HTERT RPE-1 (cell line): ENCODE measurements around the gene INPP4B.

Source experiments
- in situ Hi-C: fragments of 300-500 bp; cut with MboI; formaldehyde crosslinking; loops from 4 replicates; pipeline ENCODE4 v1.14.3; 2020; ENCODE audit warnings: low sequenced_read_pairs

Gene INPP4B

DNA sequence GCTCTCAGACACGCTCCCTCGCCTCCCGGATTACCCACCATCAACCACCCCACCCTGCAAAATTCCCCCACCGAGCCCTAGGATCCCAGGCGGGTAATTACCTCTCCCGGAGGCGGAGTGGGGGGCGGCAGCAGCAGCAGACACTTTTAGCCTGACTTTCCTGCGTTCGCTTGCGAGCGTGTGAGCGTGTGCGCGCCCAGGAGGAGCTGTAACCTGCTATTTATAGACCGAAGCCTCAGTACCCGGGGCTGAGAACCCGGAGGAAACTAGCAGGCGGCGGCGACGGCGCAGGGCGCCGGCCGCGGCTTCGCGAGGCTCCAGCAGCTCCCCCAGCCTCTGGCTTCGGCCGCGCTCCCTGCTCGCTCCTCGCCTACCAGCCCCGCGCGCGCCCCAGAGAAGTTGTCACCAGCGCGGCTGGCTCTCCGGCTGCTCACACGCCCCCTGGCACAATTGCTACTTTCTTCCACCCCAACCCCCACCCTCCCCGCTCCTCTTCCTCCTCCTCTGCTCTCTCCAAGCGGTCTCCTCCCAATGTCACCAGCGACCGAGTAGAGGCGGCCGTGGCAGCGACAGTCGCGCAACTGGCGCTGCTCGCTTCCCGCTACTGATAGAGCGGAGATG is at the start of gene INPP4B:
INPP4B (minus strand) TSS at position 194 of the 621 bp plus-strand sequence.
- in situ Hi-C loops: no loop called here

DNA sequence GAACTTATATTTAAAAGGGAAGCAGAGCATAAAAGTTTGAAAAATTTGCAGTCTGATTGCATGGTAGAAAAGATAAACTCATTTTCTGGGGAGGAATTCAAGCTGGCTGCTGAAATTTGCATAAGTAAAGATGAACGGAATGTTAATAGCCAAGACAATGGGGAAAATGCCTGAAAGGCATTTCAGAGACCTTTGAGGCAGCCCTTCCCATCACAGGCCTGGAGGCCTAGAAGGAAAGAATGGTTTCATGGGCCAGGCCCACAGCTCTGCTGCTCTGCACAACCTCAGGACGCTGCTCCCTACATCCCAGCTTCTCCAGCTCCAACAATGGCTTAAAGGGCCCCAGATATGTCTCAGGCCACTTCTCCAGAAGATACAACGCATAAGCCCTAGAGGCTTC is 46.9 kb upstream of the INPP4B start:
- in situ Hi-C loops: no loop called here

DNA sequence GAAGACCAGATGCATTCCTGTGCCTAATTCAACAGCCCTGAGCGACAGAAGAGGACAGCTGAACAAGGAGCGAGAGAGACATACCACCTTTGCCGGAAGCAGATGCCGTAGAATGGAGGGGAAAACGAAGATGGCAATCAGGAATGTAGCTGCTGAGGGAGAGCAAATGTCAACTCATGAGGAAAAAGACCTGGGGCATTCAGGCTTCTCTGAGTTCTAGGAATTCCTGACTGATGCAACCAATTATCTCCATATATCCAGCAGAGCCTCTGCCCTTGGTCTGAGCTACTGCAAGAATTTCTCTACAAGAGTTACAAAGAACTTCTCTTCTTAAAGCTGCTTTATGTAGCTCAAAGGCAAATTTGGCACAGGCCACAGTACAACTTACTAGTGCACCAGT is 40.5 kb upstream of the INPP4B start:
- in situ Hi-C loops: no loop called here

DNA sequence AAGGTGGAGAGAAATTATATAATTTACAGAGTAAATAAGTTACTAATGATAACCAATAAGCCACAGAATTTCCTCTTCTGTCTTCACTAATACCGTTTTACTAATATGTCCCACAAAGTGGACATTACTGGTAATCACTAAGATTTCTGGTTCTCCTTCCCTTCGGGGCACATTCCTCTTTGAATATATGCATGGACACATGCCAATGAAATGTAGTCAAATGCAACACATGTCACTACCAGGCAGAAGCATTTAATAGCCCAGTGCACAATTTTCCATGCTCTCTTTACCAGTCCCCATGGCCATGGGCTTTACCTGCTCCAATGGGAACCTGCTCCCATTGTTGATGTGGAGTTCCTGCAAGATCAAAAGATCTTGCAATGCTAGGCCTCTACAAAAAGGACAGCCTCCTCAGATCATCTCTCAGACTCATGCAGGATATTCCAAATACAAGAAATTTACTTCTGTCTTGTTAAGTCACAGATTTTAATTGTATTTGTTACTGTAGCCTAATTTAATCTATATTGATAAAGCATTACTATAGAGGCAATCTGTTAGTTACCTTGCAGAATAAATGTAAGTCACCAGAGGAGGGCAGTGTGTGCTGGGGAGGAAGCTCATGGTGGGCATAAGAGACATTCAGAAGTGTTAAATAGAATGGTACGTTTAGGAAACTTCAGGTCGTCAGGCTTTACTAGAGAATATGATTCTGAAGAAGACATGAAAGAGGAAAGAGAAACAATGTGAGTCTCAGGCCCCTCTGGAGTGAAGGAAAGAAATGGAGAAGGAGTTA is 37.1 kb upstream of the INPP4B start:
- in situ Hi-C loops: no loop called here

DNA sequence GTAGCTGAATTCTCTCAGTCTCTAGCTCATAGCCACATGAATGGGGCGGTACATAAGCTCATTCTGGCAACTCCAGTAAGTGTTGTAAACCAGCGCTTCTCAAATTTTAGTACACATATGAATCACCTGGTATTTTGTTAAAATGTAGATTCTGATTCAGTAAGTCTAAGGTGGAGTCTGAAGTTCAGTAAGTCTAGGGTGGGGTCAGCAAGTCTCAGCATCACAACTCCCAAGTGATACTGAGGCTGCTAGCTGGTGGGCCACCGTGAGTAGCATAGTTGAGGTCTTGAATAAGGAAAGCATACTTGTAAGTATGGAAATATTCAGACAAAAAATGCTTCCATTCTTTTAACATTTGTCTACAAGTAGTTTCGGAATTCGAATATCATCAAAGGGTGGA is 36.1 kb upstream of the INPP4B start:
- in situ Hi-C loops: no loop called here

DNA sequence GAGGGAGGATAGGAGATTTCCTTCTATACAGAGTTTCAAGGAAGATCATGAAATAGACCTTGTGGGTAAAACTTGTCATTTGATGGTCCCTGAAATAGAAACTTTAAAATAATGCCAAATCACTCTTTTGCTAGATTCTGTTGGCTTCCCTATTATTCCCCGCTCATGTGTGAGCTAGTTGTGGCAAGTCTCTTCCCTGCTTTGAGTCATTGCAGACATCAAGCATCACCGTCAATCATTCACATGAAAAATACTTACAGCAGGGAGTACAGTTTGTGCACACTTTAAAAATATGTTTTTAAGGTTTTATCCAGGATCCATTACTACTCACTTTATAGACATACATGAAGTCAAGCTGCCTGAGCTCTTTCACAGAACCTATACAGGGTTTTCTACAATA is 35.2 kb upstream of the INPP4B start:
- in situ Hi-C loops: no loop called here

DNA sequence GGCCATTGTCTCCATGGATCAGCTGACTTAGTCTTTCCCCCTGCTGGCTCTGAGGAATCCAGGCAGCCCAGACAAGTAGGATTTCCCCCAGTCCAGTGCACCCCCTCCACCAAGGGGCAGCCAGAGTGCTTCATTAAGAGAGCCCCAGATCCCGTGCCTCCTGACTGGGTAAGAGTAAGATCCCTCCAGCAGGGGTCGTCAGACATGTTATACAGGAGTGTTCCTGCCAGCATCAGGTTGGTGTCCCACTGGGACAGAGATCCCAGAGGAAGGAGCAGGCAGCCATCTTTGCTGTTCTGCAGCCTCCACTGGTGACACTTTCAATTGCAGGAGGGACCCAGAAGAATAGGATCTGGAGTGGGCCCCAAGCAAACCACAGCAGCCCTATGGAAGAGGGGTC is 29.0 kb upstream of the INPP4B start:
- in situ Hi-C loops: no loop called here

DNA sequence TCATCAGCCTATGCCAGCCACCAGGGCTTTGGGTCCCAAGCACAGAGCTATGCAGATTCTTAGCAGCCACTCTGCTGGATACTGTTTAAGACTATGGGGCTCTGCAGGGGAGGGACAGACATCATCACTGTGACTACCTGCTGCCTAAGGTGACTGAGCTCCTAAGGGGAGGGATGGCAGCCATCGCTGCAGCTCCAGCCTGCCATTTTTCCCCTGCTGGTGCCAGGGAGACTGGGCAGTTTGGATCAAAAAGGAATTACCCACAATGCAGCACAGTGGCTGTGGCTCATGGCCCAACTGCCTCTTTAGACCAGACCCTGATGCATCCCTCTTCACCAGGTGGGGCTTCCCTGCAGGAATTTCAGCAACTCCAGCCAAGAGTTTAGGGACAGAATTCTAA is 28.6 kb upstream of the INPP4B start:
- in situ Hi-C loops: no loop called here

DNA sequence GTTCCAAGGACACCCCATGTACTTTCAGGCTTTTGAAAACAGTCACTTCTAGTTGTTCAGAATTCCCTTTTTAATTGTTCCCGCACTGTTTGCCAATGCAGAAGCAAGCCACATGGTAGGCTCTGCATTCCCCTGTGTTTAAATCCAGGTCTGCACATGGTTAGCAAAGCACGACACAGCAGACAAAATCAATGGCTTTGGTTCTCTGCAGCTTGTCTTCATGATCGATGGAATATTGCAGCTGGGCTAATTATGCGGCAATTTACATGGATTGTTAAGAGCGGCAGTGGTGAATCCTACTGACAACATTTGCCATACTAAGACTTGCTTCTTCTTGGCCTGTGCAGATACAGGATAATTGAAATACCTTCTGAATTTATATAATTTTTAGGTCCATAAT is 20.6 kb upstream of the INPP4B start:
- in situ Hi-C loops: no loop called here

DNA sequence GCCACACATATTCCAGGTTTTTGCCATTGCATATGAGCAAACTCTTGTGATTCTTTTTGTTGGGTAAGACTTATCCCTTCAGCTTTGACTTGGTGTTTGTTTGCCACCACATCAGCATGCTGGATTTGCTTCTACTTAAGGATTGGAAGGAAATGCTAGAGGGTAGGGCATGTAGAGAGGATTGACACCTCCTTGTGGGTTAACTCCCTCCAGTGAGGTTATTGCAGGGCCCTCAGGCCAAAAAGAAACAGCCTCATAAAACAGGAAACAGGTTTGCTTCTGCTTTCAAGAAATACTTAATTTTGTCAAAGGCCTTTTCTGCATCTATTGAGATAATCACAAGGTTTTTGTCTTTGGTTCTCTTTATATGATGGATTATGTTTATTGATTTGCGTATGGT is 15.2 kb upstream of the INPP4B start:
- in situ Hi-C loops: no loop called here

DNA sequence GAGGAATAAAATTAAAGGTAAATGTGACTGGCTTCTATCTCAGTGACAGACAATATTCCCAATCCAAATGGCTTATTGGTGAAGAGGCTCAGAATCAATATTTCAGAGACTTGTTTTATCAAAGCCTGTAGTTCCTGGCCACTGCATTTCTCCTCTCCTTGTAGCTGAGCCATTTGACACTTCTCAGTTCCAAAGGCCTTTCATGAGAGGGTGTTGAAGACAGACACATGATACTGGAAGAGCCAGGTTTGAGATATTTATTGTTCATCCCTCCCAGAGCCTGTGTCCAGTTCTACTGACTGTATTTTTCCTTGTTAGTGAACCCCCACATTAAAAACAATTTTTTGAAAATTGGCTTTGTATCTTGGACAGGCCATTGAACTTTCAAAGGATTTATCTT is 12.9 kb upstream of the INPP4B start:
- in situ Hi-C loops: no loop called here

DNA sequence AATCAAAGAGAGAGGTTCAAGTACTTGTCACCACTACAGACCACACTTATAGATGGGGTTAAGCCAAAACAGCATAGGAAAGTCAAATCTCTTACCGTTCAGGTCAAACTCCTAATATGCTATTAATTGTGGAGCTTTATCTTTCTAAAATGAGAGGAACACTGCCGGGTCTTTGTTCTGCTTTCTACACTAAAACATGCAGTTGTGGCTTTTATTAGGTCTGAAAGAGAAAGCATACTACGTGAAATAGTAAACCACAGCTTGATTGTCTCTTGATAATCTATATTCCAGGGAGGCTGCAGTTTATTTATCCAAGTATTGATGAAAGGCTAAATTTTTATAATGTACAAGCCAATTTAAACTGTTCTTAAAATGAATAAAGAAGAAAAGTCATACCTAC is 12.3 kb upstream of the INPP4B start:
- in situ Hi-C loops: no loop called here

DNA sequence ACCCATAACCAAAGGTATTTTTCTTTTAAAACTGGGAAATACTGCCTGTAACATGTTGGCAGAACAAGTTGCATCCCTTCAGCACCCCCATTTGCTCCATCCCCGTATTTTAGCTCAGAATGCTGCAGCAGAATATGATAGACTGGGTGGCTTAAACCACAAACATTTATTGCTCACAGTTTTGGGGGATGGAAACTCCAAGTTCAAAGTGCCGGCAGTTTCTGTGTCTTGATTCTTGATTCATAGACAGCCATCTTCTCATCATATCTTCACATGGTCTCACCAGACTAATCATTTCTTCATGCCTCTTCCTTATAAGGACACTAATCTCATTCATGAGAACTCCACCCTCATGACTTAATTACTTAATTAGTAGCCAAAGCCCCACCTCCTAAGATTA is 10.5 kb upstream of the INPP4B start:
- in situ Hi-C loops: no loop called here

DNA sequence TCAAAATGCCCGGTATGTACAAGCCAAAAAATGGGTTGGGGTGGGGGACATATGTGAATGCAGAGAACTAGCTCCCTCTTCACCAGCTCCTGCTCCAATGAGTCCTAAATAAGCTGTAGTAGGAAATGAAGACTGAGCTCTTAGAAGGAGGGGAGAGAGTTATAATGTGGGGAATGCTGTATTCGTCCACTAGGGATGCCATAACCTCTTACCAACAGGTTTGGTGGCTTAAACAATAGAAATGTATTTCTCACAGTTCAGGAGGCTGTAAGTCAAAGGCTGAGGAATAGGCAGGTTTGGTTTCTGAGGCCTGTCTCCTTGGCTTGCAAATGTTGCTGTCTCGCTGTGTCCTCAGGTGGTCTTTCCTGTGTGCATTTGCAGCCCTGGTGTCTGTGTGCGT is 4.4 kb upstream of the INPP4B start:
- in situ Hi-C loops: no loop called here

DNA sequence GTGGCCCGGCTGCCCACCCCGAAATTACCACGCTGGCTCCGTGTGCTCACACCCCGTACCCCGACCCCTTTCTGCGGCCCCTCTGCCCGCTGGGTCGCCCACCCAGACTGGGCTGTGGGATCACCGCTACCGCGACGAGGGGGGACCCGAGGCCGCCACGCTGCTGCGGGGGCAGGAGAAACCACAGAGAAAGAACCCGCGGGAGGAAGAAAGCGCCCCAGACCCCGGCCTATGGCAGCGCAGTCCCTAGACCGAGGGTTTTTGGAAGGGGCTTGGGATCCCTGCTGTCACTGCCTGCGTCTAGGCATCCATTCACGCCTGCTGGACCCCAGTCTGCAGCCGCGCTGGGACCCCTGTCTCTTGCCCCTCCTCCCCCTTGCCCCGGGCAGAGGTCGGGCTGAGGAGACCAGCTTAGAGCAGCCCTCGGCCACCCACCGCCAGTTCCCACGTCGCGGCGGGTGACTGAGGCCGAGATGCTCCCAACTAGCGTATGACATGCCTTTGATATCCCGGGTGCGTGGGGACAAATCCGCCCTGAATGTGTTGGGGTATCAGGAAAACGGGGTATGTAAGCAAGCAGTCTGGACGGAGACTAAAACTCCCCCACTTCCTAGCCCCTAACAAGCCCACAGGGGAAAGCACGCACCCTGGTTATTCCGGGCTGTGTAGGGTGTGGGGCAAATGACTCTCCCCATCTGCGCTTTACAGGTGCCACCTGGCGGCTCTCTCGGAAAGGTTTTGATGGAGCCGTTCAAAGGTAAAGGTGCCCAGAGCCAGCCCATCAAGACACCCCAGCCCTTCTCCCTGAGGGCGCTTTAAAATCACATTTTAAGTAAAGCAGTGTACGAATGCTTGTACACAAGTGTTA is 862 bp upstream of the INPP4B start:
- in situ Hi-C loops: no loop called here

DNA sequence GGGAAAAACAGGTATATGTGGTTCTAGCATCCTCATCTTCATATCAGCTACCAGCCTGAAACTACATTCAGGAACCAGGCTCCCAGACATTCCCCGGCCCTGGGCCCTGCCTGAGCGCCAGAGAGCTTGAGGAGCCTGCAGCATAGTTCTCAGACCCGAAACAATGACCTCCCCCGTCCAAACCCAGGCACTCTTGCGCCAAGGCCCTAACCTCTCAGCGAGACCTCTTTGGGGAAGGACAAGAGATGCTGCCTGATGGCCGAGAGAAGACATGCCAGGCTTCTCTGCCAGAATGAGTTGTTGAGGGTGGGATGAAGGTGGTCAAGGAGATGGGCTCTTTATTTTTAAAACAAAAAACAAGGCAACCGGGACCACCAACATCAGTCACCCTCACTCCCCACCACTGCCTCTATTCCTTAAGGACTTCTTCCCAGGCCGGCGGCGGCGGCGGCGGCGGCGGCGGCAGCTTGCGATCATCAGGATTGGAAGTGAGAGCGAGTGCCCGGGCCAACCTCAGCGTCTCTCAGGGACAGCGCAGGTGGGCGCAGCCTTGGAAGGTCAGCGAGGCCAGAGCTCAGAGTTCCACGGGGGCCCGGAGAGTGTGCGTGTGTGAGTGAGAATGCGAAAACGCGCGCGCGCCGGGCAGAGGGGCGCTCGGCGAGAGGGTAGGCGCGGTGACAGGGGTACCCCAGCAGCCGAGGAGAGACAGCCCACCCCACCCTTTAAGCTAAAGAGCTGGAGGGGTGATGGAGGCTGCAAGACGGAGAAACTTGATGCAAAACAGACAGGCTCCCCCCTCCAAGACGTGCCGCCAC is 601 bp downstream of the INPP4B start:
- in situ Hi-C loops: no loop called here

DNA sequence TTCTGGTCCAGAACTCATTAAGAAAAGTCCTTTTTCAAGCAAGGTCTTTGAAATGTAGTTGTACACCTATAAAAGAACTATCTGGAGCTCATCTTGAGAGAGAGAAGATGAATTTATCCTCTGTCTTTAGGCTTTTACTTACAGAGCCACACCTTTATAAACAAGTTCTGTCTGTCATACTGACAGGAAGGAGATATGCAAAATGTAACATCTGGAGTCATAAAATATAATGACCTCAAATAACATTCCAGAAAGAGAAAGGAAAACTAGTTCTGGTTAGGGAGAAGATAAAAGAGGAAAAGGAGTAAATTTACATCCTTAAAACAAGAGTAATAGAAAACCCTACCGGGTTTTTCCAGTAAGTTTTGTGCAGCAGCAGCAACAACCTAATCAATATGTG is 1.3 kb downstream of the INPP4B start:
- in situ Hi-C loops: no loop called here

DNA sequence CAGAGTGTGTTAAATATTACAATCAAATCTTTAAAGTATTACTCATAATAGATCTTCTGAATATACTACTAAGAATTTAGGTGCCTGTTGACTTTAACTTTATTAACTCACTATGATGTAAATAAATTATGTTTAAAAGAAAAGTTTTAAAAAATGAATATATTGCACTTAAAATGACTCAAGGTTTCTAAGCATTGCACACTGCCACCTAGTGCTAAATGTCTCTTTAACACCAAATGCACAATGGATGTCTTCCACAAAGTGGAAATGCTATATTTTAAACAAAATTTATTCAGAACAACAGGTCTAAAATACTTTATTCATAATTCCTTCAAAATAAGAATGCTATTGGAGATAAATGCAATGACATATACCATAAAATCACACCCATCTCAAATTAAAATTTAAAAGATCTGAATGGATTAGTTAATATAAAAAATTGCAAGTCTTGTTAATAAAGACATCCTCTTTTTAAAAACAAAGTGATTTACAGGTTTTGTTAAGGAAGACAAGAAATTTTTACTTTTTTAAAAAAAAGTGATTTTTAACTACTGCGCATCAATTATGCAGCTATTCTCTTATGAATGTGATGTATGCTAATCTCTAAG is 5.5 kb downstream of the INPP4B start:
- in situ Hi-C loops: no loop called here

DNA sequence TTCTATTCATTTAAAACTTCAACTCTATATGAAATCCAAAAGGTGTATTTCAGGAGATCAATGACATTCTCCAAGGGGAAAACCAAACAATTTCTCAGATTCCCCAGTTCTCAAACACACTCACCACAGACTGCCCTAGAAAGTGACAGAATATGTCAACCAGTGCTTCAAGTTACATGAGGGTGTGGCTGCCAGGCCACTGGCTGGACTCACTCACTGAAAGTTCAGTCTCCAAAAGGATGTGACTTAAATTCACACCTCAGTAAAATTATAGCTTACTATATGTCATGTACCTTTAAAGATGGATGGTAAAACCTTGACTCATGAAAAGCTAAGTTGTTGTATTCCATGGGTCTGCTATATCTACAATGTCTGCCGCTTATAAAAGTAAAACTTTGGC is 7.3 kb downstream of the INPP4B start:
- in situ Hi-C loops: no loop called here

DNA sequence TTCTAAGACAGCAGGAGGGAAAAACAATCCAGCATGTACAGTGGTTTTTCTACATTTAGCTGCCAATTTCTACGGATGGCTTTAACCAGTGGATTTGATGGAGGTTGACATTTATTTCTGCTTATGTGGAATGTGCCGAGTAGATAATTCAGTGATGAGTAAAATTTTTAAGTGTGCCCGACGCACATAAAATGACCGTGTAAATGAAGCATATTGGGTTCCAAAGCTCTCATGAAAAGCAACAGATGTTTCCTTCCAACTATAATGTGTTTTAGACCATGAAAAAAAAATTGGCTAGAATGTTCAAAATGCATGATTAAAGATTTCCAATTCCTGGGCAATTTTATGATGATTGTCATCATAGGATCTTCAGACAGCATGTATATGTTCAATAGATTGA is 14.1 kb downstream of the INPP4B start:
- in situ Hi-C loops: no loop called here
